ENCODE measurements around the gene NSG2.

NSG2 gene

DNA sequence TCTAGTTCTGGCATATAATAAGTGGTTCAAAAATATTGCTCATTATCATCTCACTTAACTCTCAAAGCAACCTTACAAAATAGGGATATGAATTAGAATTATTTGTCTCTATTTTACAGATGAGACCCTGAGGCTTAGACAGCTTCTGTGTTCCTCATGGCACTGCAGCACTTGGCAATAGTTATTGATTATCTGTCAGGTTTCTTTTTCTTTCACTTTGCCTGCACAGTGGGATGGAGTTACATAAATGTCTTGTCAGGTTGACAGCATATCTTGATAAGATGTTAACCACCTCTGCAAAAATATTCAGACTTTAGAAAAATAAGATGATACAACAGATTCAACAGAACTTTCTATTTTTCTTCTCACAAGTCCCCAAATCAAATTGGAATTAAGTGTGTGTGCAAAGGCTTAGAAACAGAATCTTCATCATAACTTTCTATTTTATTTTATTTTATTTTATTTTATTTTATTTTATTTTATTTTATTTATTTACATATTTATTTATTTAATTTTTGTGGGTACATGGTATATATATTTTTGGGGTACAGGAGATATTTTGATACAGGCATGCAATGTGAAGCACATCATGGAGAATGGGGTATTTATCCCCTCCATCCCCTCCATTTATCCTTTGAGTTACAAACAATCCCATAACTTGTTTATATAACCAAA is 17.7 kb downstream of the NSG2 start:
- DNase-seq (ENCODE audit: low spot score) = no peak

DNA sequence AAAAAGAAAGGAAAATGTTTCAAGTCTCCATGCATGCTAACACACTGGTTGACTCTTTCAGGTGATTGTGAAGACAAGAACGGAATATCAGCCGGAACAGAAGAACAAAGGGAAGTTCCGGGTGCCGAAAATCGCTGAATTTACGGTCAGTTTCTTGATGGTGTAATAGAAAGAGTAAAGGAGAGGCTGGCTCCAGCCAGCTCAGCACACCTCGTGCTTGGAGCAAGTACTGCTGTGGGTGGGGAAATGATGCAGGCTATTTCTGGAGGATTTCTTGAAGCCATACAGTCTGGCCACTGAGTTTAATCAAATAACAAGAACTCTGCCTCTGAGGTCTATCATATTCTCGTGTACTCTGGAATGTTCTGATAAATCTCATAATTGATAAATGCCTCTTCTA is 18.7 kb downstream of the NSG2 start:
- no peak for DNase-seq (ENCODE audit: low spot score)

DNA sequence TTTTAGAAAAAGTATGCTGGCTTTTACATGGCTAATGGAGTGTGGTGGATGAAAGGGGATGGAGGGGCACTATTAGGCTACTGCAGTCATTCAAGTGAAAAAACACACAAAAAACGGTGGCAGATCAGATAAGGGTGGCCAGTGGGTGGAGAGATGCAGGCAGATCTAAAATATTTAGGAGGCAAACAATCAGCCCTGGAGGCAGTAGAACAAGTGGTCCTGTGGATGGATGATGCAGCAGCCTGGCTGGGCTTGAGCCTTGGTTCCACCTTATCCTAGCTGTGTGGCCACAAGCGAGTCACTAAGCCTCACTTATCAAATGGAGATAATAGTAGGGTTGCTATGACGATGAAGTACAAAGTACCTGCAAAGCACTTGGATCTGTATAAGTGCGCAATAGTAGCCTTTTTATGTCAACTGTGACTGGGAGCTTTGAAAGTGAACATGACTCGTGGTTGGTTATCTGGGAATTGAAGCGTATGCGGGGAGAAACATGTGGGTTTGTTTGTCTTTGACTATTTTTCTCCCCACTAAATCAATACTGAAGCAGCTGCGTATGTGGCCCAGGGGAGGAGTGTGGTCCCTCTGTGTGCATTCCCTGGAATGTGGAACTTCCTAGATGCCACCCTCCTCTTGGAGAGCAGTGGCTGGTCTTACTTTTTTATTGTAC is 20.2 kb downstream of the NSG2 start:
- DNase-seq (ENCODE audit: low spot score) = no peak

DNA sequence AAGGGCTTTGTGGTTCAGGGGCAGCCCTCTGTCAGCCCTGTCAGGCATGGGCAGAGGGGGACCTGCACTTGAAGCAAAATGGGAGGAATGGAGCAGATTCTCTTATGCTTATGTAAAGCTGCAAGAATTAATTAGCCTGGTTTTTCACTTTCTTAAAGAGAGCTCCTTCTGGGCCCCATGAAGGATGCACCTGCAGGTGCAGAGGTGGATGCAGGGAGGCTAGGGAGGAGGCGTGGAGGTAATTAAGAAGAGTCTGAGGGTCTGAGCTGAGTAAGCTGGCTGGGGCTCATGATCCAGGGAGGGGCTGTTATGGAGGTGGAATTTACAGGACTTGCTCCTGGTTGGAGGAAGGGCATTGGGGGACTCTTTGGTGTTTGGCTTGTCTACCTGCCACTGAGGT is 22.0 kb downstream of the NSG2 start:
- no peak for DNase-seq (ENCODE audit: low spot score)

DNA sequence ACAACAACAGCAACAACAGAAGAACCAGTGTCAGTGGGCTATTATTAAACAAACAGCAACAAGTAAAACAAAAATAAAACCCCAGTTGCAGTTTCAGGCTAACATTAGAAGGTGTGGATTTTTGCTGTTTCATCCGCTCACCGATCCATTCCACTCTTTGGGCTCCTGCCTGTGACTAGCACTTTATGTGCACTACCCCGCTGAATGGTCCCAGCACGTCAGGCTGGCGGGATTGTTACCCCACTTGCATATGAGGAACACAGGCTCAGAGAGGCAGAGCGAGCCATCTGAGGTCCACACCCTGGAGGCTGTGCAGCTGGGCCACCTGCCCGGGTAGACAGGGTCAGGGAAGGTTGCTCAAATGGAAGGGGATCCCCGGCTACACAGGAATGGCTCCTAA is 26.0 kb downstream of the NSG2 start:
- DNase-seq (ENCODE audit: low spot score) = no peak

DNA sequence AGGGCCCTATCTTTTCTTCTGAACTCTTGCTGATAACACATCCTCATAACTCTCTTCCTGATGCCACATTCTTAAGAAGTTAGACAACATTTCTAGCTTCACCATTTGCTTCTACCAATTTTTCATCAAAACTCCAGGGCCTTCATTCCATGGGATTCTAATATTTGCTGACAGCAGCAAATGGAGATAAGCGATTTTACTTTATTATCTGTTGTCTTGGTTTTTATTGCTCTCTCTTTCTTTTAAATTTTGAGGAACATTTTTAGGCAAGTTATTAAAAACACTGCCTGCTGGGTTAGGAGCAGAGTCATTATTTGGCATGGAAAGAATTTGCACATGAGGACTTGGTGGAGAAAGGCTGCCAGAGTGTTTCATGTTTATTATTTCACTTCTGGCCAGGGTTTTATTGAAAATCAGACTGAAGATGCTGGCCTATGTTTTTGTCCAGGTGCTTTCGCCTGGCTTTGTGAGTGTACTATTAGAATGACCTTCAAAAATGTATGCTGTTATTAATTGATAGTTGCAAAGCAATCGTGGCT is 27.7 kb downstream of the NSG2 start:
- no peak for DNase-seq (ENCODE audit: low spot score)

DNA sequence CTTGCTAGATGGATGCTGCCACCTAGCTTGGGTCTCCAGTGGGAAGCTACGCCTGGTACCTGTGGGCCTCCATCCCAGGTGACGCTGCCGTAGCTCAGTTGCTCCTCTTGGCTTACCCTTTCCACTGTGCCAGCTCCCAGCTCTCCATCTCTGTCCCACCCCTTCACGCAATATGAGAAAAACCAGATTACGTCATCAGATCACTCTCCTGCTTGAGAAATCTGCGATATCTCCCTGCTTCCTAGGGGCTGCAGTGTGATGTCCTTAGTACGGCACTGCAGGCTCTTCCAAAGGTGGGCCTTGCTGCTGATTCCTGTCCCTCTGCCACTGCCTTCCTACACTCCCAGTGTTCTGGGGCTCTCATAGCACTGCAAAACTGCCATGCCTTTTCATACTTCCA is 28.9 kb downstream of the NSG2 start:
- DNase-seq (ENCODE audit: low spot score) = no peak

DNA sequence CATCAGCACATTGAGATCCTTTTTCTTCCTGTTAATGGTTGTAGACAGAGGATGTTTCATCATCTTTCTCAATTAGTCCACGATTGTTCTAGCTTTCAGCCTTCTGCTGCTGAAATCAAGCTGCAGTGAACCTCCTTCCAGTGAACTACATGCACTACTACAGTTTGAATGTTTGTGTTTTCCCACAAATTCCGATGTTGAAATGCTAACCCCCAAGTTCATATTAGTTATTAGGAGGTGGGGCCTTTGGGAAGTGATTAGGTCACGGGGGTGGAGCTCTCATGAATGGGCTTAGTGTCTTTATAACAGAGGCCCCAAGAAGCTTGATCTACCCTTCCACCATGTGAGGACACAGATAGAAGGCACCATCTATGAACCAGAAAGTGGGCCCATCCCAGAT is 32.9 kb downstream of the NSG2 start:
- no peak for DNase-seq (ENCODE audit: low spot score)

DNA sequence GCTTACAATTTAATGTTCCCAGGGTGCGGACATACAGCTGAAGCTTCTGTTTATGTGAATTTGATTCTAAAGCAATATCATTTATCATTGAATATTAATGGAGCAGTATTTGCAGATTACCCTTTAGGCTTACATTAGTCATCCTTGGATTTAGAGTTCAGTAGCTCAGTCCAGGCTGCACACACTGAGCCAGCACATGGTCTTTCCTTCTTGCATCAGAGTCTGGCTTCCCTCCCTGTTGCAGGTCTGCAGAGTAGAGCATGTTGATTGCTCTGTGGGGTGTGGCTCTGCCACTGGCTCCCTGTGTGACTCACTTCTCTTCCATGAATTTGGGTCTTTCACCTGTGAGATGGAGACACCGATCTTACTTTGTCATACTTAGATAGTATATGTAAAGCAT is 36.8 kb downstream of the NSG2 start:
- no peak for DNase-seq (ENCODE audit: low spot score)

DNA sequence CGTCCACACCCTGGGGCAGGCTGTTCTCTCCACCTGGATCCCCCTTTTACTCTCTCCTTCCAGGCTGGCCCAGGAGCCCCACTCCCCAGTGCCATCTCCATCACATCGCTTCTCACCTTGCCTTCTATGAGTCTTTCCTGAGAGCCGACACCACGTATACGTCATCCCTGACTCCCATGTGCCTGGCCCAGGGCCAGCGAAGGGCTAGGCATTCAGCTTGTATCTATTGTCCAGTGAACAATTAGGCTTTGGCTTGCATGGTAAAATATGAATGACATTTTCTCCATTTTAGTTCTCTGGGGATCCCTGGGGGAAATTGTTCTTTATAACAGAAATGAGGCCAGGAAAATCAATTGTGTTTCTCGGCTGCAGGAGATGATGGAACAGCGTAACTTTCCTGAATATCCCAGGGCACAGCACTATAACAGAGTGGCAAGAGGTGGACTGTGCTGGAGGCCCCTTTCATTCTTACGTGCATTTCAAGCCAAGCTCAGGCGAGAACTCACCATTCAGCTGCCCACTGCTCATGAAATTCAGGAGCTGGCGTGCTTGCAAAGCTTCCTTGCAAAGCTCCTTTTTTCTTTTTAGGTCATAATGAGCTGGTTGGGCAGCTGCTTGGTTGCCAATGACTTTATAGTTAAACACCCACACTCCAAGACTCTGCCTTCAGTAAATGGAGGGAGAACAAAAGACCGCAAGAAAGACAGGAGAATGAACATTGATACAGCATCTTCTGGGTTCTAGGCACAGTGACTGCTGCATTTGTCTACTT is 37.7 kb downstream of the NSG2 start:
- DNase-seq (ENCODE audit: low spot score) = no peak

DNA sequence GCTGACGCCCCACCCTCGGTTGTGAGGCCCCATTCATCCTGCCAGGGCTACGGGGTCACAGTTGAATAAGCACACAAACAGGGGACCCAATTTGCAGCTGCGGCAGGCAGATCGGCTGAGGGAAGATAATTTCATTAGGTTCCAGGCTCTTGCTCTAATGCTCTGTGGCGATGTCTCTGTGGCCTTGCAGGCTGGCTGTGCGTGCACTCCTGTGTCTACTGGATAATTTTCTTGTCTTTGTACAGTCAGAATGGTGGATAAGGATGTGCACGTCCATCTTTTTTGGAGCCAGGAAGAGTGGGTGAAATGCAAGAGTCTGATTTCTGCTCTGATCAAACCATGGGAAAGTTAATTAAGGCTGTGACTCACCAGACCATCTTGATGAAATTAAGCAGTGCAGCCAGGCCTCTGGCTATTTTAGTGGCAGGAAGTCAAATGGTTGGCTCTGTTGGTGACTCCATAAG is 39.2 kb downstream of the NSG2 start:
- no peak for DNase-seq (ENCODE audit: low spot score)

DNA sequence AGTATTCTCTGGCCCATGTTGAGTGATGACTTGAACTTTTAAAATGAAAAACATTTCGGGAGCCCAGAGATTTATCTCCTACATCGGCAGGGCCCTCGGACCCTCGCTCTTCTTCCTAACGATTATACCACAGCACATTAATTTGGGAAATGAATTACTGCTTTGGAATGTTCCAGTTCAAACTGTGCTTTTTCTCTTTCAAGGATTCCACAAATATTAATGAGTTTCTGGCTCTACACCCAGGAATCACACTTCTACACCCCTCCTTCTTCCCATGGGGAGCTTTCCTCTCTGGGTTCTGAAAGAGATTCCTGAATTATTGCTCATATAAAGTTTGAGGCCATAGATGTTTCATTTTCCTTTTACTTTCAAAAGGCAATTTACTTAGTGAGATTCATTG is 41.2 kb downstream of the NSG2 start:
- no peak for DNase-seq (ENCODE audit: low spot score)

DNA sequence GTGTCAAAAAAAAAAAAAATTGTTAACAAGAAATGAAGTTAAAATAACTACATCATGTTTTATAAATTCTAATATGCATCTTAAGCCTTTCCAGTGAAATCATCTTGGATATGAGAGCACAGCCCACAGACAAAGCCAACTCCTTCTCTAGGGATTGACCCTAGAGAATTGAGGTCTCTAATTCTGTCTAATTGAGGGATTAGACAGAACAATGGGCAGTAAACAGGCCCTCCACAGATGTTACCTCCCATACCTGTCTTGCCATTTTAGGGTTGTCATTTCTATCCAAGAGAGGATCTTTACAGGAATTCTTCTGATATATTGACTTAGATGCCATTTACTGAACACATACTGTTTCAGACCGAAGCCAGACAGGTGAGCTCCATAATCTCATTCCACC is 42.3 kb downstream of the NSG2 start:
- DNase-seq (ENCODE audit: low spot score) = no peak

DNA sequence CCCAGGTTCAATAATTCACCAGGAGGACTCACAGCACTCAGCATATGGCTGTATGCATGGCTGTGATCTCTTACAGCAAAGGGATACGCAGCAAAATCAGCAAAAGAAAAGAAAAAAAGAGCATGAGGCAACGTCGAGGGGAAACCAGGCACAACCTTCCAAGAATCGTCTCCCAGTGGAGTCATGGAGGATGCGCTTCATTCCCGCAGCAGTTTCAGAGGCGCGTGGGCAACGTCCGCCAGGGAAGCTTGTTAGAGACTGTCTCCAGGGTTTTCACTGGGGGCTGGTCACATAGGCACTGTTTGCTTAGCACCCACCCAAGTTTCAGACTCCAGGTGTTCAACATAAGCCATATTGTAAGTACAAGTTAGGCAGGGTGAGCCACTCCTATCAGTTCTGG is 44.6 kb downstream of the NSG2 start:
- no peak for DNase-seq (ENCODE audit: low spot score)

DNA sequence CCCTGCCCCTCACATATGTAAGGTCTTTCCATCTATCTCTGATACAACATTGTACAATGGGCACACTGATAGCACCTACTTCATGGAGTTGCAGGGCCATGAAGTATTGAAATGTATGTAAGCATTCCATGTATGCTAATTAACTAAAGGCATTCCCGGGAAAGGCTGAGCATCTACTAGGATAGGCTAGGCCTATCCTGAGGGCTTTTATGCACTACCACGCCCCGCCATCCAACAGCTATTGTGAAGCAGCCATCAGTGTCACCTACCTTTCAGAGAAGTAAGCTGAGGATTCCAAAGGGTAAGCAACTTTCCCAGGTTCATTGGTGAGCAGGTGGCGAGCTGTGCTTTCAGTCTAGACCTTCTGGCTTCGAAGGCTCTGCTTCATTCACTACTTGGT is 47.6 kb downstream of the NSG2 start:
- no peak for DNase-seq (ENCODE audit: low spot score)

DNA sequence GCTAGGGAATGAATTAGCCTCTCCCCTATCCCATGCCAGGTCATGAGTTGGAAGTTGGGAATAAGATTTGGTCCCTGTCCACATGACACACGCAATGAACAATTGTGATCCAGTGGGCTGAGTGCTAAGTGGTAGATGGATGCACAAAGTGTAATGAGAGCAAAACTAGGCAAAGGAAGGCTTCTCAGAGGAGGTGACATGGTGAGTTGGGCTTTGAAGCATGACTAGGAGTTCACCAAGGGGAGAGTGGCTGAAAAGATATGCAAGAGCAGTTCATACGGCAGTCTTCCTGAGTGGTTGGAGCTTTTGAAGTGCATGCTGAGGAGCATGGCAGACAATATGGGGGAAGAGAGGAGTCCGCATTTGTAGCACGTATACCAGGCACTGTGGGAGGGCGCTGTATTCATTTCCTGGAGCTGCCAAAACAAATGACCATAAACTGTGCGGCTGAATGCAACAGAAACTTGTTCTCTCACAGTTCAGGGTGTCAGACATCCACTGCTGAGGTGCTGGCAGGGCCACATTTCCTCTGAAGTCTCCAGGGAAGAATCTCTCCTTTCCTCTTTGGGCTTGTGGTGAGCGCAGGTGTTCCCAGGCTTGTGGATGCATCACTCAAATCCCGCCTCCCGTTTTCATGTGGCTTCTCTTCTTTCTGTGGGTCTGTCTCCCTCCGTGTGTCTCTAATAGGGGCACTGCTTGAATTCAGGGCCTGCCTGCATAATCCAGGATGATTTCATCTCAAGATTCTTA is 49.5 kb downstream of the NSG2 start:
- no peak for DNase-seq (ENCODE audit: low spot score)

DNA sequence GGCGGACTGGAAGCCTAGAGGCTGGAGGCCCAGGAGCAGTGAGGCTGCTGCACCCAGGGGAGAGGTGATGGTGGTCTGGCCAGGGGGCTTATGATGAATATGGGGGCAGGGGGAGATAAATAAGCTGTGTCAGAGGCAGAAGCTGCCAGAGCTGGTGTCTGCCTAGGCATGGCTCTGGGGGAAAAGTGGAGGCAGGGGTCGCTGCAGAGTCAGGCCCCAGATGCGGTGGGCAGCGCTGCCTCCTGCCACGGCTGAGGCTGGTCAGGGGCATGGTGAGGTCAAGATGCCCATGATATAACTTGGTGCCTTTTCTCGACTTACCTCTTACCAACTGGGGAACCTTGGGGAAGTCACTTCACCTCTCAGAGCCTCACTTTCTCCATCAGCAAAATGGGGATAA is 51.1 kb downstream of the NSG2 start:
- no peak for DNase-seq (ENCODE audit: low spot score)

DNA sequence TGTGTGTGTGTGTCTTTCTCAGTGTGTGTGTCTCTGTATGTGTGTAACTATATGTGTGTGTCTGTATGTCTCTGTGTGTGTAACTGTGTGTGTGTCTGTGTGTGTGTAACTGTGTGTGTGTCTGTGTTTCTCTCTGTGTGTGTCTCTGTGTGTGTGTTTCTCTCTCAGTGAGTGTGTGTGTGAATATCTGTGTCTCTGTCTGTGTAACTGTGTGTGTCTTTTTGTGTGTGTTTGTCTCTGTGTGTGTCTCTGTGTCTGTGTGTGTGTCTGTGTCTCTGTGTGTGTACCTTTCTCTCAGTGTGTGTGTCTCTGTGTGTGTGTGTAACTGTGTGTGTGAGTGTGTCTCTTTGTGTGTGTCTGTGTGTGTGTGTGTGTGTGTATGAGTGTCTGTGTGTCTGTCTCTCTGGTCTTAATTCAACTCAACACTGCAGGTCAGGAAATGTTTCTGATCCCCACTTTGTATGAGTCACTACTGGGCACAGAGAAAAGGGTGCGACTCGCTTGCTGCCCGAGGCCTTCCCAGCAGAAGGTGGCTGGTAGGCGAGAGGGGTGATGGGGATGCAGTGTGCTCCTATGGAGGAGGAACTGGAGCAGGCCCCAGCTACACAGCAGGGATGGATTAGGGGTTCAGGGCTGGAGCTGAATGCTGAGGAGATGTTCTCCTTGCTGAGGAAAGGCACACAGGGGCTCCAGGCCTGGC is 52.1 kb downstream of the NSG2 start:
- no peak for DNase-seq (ENCODE audit: low spot score)

DNA sequence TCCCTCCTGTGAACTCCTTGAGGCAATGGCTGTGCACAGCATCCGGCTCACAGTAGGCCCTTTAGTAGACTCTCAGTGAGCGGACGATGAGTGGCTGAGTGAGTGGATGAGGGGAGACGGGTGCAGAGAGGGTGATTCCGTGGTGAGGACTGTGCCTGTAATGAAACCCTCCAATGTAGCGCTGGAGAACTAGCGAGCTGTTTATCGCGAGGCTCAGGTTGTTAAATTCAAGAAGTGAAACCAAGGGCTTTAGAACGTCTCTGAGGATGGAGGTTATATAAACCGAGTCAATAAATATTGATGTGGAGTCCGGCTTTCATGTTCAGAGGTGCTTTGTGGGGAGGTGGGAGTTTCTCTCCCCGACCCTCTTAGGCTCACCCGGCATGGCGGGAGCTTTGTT is 53.2 kb downstream of the NSG2 start:
- DNase-seq (ENCODE audit: low spot score) = no peak

DNA sequence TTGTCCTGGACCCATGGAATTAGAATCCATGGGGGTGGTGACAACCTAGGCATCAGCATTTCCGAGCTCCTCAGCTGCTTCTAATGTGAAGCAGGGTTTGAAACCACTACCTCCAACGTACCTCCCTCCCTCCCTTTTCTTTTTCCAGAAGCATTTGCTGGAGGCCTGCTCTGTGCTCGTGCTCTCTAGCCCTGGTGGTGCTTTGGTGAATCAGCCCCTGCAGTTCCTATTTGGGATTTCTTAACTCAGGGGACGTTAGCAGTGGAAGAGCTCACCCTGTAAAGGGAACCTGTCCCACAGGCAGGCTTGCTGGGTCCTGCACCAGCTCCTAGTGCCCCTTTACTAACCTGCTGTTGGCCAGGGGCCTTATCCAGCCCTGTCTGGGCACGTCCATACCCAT is 55.0 kb downstream of the NSG2 start:
- no peak for DNase-seq (ENCODE audit: low spot score)

DNA sequence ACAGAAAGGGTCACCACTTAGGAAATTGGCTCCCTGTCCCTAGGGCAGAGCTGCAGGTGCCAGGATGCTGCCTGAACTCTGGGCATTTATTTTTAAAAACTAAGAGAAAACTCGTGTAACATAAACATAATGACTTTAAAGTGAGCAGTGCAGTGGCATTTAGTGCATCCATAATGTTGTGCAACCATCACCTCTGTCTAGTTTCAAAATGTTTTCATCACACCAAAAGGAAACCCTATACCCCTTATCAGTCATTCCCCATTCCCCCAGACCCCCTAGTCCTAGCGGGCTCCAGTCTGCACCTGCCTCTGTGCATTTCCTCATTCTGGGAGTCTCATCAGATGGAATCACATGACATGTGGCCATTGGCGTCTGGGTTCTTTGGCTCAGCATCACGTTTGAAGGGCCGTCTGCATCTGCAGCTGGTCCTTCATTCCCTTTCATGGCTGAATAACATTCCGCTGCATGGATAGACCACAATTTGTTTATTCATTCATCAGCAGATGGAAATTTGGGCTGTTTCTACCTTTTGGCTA is 55.8 kb downstream of the NSG2 start:
- no peak for DNase-seq (ENCODE audit: low spot score)

Data from CD4-positive, alpha-beta T cell treated with Interleukin-6 at 100 ng/mL for 8 hours (primary cell).